ENCODE results near the gene MINDY4. TPM values are rescaled to one million over a fixed set of nuclear protein-coding genes. Genes with fewer than 3 reads are reported as not detected.
A peak's percentile ranks its signal among the peaks of the same experiment; 100 is the strongest.

Gene MINDY4
- total RNA-seq, 1 donor: 13.2 TPM

DNA sequence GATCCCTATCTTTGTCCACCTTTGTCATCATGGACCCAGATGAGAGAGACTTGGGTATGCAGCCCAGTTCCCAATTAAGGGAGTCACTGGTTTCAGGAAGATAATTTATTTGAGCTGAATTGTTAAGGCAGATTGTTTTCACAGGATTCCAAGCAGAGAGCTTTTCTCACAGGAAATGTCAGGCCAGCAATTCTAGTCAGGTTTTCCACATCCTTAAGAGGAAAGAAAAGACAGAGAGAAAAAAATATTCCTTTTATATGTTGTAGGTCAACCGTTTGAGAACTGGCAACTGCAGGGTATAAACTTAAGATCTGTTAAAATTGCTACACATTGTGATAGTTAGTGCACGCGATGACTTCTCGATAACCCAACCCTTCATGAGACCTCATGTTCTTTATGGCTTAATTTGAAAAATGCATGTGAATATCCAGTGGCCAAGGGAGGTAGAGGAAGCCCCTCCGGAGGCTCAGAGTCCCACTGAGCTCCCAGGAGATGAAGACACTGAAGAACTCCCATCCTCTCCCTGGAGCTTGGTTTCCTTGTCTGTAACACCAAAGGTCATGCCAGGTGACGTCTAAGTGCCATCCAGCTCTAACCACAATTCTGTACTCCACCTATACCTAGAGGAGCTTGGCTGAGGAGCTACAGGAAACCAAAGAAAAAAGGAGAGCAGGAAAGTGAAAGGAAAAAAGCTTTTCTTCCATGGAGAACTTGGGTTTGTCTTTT lies 45.6 kb downstream of the MINDY4 start:
- TF ChIP-seq, protein P1, sequence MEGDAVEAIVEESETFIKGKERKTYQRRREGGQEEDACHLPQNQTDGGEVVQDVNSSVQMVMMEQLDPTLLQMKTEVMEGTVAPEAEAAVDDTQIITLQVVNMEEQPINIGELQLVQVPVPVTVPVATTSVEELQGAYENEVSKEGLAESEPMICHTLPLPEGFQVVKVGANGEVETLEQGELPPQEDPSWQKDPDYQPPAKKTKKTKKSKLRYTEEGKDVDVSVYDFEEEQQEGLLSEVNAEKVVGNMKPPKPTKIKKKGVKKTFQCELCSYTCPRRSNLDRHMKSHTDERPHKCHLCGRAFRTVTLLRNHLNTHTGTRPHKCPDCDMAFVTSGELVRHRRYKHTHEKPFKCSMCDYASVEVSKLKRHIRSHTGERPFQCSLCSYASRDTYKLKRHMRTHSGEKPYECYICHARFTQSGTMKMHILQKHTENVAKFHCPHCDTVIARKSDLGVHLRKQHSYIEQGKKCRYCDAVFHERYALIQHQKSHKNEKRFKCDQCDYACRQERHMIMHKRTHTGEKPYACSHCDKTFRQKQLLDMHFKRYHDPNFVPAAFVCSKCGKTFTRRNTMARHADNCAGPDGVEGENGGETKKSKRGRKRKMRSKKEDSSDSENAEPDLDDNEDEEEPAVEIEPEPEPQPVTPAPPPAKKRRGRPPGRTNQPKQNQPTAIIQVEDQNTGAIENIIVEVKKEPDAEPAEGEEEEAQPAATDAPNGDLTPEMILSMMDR (IDR thresholded peaks at IDR 0.05; ENCODE audit: insufficient read depth, low read length): no peak
- H3K4me3 ChIP-seq (ENCODE audit: low read depth, low read length): no peak overlapping the region
- DNase-seq (ENCODE audit: low read depth): no peak

DNA sequence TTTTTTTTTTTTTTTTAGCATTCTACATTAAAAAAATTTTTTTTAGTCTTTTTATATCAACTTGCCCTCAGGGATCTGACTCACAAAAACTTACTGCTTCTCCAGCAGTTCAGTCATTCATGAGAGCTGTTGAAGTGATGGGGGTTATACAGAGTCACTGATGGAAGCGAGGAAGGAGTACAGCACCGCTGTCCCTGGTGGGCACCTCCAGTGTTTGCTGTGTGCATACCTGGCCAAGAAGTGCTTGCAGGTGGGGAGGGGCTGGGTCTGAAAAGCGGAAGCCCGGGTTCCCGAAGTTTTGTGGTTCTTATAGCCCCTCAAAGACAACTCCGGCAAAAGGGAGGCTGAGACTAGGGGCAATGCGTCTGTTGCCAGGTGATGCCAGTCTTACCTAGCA lies 46.2 kb downstream of the MINDY4 start:
- TF ChIP-seq, protein P1 (IDR thresholded peaks at IDR 0.05; ENCODE audit: insufficient read depth, low read length): no peak
- H3K4me3 ChIP-seq (ENCODE audit: low read depth, low read length): no peak overlapping the region
- DNase-seq (ENCODE audit: low read depth): peak; percentile 59

DNA sequence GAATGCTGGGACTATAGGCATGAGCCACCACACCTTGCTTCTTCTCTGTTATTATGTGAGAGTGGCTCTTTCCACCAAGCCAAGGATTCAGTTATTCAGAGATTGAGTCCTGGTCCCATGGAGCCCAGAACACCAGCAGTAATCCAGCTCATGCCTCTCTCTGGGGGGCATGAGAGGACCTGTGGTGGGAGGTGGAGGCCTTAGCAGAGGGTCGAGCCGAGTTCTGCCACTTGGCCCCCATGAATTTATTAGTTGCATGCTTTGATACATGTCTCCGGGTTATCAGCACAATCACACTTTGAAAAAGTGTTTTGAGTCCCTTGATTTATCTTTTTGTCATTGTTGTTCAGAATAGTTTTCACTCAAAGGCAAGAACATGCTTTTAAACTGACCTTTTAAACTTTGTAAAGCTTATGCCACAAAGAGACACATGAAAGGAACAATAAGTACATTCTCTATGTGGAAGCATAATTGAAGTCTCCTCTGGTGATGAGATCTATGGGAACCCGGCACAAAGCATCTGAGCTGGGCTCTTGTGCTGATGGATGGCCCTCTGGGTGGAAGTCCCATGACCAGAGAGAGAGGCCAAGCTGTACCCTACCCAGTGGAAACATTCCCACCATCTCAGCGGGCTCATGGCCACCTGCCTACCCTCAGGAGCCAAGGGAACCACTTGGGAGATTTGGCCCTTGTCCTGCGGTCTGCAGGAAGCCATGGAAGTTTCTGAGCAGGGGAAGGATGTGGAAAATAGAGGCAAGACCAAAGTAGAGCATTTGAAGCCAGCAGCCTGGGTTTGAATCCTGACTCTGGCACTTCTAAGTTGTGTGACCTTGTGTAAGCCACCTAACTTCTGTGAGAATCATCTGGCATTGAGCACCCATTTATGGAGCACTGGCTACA lies 53.9 kb downstream of the MINDY4 start:
- no peak overlapping the region for H3K4me3 ChIP-seq (ENCODE audit: low read depth, low read length)
- DNase-seq (ENCODE audit: low read depth): no peak
- TF ChIP-seq, protein P1 (IDR thresholded peaks at IDR 0.05; ENCODE audit: insufficient read depth, low read length): no peak

DNA sequence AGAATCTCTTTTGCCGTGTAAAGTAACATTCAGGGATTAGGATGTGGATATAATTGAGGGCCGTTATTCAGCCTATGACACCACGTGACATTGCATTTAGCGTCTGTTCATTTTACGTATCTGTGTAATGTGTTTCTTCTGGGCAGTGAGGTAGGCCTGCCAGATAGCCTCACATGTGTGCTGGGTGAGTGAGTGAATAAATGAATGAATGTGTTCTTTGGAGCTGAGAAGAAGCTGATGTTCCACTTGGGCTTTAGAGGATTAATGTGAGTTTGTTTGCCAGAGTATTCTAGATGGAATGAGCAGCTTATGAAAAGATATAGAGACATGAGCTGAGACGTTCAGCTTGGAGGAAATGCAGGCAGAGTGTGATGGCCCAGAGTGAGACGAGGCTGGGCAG lies 55.0 kb downstream of the MINDY4 start:
- DNase-seq (ENCODE audit: low read depth): no peak
- TF ChIP-seq, protein P1 (IDR thresholded peaks at IDR 0.05; ENCODE audit: insufficient read depth, low read length): no peak
- no peak overlapping the region for H3K4me3 ChIP-seq (ENCODE audit: low read depth, low read length)

DNA sequence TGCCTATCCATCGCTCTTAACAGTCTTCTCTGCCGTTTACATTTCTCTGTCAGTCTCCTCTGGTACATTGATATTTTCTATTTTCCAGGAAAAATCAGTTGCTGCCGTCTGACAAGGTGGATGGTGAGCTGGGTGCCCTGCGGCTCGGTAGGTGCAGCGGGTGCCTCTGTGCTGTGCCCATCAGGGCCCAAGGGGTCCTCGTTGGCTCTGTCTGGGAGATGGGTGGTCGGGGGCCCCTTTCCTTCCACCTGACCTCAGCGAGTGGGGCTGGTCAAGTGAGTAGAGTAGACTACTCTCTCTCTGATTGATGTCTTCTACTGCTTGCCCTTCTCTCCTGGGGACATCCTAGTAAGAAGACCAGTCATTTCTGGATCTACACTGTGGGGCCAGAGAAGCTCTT lies 57.4 kb downstream of the MINDY4 start:
- TF ChIP-seq, protein P1 (IDR thresholded peaks at IDR 0.05; ENCODE audit: insufficient read depth, low read length): no peak
- DNase-seq (ENCODE audit: low read depth): no peak
- no peak overlapping the region for H3K4me3 ChIP-seq (ENCODE audit: low read depth, low read length)

DNA sequence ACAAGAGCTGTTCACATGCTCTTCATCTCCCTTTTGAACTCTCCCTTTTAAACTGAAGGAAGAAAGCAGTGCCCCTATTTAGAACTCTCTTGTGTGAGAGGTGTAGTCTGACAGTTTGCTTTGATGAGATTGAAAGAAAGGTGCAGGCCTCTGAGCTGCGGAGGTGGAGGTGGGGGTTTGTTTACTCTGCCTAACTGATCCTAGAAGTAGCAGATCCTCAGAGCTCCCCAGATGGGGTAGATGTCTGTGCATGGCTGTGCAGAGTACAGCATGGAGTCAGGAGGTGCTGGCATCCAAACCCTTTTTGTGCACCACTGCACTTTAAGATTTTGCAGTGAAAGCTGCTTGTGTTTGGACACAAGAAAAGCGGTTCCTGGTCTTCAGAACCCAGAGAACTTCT lies 58.3 kb downstream of the MINDY4 start:
- no peak overlapping the region for H3K4me3 ChIP-seq (ENCODE audit: low read depth, low read length)
- DNase-seq (ENCODE audit: low read depth): no peak
- TF ChIP-seq, protein P1 (IDR thresholded peaks at IDR 0.05; ENCODE audit: insufficient read depth, low read length): no peak
